ENCODE measurements around the gene ZNF397. TPM values are rescaled to one million over a fixed set of nuclear protein-coding genes. Genes with fewer than 3 reads are reported as not detected.

Gene ZNF397
- total and polyA plus RNA-seq, 2 of the 13 experiments (the other 11 are each of a cell fraction or from before 2014, with no cell fraction given), result 4.7 to 9.4 TPM

- no peak for TF ChIP-seq GLMP (CRISPR knock-in tag; IDR thresholded peaks at IDR 0.05; ENCODE audit: borderline replicate concordance)
- no peak for TF ChIP-seq HIC2 (CRISPR knock-in tag; IDR thresholded peaks at IDR 0.05; ENCODE audit: low read depth)
- TF ChIP-seq ZNF609 (CRISPR knock-in tag; IDR thresholded peaks at IDR 0.05; ENCODE audit: borderline replicate concordance), result no peak
- no peak for TF ChIP-seq ZNF512 (CRISPR knock-in tag; IDR thresholded peaks at IDR 0.05)
- peak; percentile 48; the same call in 1 of the 2 replicates for TF ChIP-seq FOXC1 (CRISPR knock-in tag; IDR thresholded peaks at IDR 0.05; ENCODE audit: borderline replicate concordance)
- TF ChIP-seq ETS1 (CRISPR knock-in tag; IDR thresholded peaks at IDR 0.05), result no peak
- TF ChIP-seq ZKSCAN8 (CRISPR knock-in tag; IDR thresholded peaks at IDR 0.05; ENCODE audit: borderline replicate concordance), result no peak
- TF ChIP-seq PTBP1 (IDR thresholded peaks at IDR 0.05; ENCODE audit: low read depth, low read length, poor library complexity, severe bottlenecking), result no peak
- TF ChIP-seq MAFK (conservative IDR thresholded peaks at IDR 0.05 in 1 of 2, IDR thresholded peaks at IDR 0.05 in 1 of 2; ENCODE audit: low read length in 2 of 2), result no peak
- TF ChIP-seq GTF2F1 (IDR thresholded peaks at IDR 0.05; ENCODE audit: low read length), result no peak
- TF ChIP-seq MXD3 (CRISPR knock-in tag; IDR thresholded peaks at IDR 0.05), result no peak; the same call in 1 of the 2 replicates
- no peak for TF ChIP-seq DZIP1 (CRISPR knock-in tag; IDR thresholded peaks at IDR 0.05)
- TF ChIP-seq ETV6 (CRISPR knock-in tag; conservative IDR thresholded peaks at IDR 0.05), result no peak
Observed at GRCh38 chr18:35240664-35241447, at the start of gene ZNF397 (continued).

Measured in HepG2 (cell line).